Measurements from ENCODE around the gene VRK3.

- TF ChIP-seq EZH2 (IDR thresholded peaks at IDR 0.05; ENCODE audit: borderline replicate concordance, insufficient read depth, low read depth, low read length, poor library complexity, severe bottlenecking) (no peak), CTCF (IDR thresholded peaks at IDR 0.05) (no peak)
Observed at GRCh38 chr19:50020481-50020880, 4.7 kb downstream of the VRK3 start.
